Ishikawa (cell line): Measurements from ENCODE around the gene TPO.

Experiments used
- CEBPB ChIP-seq: IDR thresholded peaks from 2 replicates; pipeline ENCODE4 v1.6.1; 2012
- CREB1 ChIP-seq: IDR thresholded peaks from 2 replicates; pipeline ENCODE4 v1.6.1; 2012; ENCODE audit warnings: low read depth
- EGR1 ChIP-seq: IDR thresholded peaks from 2 replicates; pipeline ENCODE4 v1.6.1; 2012
- EP300 ChIP-seq: IDR thresholded peaks from 2 replicates; pipeline ENCODE4 v1.6.1; 2012; ENCODE audit warnings: borderline replicate concordance
- FOXM1 ChIP-seq: IDR thresholded peaks from 2 replicates; pipeline ENCODE4 v1.6.1; 2012; ENCODE audit warnings: low read depth, borderline replicate concordance
- MAX ChIP-seq: IDR thresholded peaks from 2 replicates; pipeline ENCODE4 v1.6.1; 2012
- NFIC ChIP-seq: IDR thresholded peaks from 2 replicates; pipeline ENCODE4 v1.6.1; 2012
- RAD21 ChIP-seq: IDR thresholded peaks from 2 replicates; pipeline ENCODE4 v1.6.1; 2012; ENCODE audit warnings: low read depth
- REST ChIP-seq: IDR thresholded peaks from 2 replicates; pipeline ENCODE4 v1.6.1; 2012; ENCODE audit warnings: low read depth, mild to moderate bottlenecking
- TAF1 ChIP-seq: IDR thresholded peaks from 2 replicates; pipeline ENCODE4 v1.6.1; 2012; ENCODE audit warnings: low read depth, mild to moderate bottlenecking
- TCF12 ChIP-seq: IDR thresholded peaks from 2 replicates; pipeline ENCODE4 v1.6.1; 2012; ENCODE audit warnings: low read depth
- TEAD4 ChIP-seq: IDR thresholded peaks from 2 replicates; pipeline ENCODE4 v1.6.1; 2012
- USF1 ChIP-seq: IDR thresholded peaks from 2 replicates; pipeline ENCODE4 v1.6.1; 2012
- YY1 ChIP-seq: IDR thresholded peaks from 2 replicates; pipeline ENCODE4 v1.6.1; 2012; ENCODE audit warnings: low read depth
- ZBTB7A ChIP-seq: IDR thresholded peaks from 2 replicates; pipeline ENCODE4 v1.6.1; 2012; ENCODE audit warnings: low read depth

The TPO gene

GRCh38 chr2:1556776-1557466 lies 143.7 kb downstream of the TPO start:
- TF ChIP-seq RAD21 (0 out of 2 replicates have a peak, but pooled peaks have one; percentile 7), TCF12 (no peak)

- TF ChIP-seq EGR1 (no peak), CREB1 (no peak), FOXM1 (no peak), TCF12 (no peak), MAX (no peak), EP300 (no peak), YY1 (no peak), TEAD4 (no peak), TAF1 (no peak), ZBTB7A (no peak), USF1 (no peak), NFIC (no peak), RAD21 (no peak), REST (no peak), CEBPB (no peak)
These were observed 144.2 kb downstream of the TPO start for GRCh38 chr2:1557467-1557820.

GRCh38 chr2:1559589-1560175 lies 146.4 kb downstream of the TPO start:
- TF ChIP-seq NFIC, result no peak
- no peak for TF ChIP-seq TCF12
- no peak for TF ChIP-seq USF1
- TF ChIP-seq FOXM1, result no peak
- no peak for TF ChIP-seq RAD21

GRCh38 chr2:1561259-1561658 lies 148.0 kb downstream of the TPO start:
- no peak for TF ChIP-seq CREB1
- TF ChIP-seq REST, result no peak
- no peak for TF ChIP-seq TEAD4
- no peak for TF ChIP-seq ZBTB7A
- TF ChIP-seq USF1, result no peak

GRCh38 chr2:1561811-1562421 lies 148.7 kb downstream of the TPO start:
- TF ChIP-seq CEBPB, result no peak
- TF ChIP-seq EP300, result no peak
- TF ChIP-seq TAF1, result no peak
- no peak for TF ChIP-seq NFIC
- no peak for TF ChIP-seq USF1
- TF ChIP-seq RAD21, result no peak
- no peak for TF ChIP-seq EGR1
- no peak for TF ChIP-seq REST
- TF ChIP-seq YY1, result no peak
- no peak for TF ChIP-seq TCF12
- TF ChIP-seq MAX, result no peak
- no peak for TF ChIP-seq ZBTB7A
- no peak for TF ChIP-seq FOXM1
- TF ChIP-seq TEAD4, result no peak
- TF ChIP-seq CREB1, result no peak
